ENCODE measurements around the gene CHM. TPM values are rescaled to one million over a fixed set of nuclear protein-coding genes. Genes with fewer than 3 reads are reported as not detected.
A peak's percentile ranks its signal among the peaks of the same experiment; 100 is the strongest.

Gene CHM, protein sequence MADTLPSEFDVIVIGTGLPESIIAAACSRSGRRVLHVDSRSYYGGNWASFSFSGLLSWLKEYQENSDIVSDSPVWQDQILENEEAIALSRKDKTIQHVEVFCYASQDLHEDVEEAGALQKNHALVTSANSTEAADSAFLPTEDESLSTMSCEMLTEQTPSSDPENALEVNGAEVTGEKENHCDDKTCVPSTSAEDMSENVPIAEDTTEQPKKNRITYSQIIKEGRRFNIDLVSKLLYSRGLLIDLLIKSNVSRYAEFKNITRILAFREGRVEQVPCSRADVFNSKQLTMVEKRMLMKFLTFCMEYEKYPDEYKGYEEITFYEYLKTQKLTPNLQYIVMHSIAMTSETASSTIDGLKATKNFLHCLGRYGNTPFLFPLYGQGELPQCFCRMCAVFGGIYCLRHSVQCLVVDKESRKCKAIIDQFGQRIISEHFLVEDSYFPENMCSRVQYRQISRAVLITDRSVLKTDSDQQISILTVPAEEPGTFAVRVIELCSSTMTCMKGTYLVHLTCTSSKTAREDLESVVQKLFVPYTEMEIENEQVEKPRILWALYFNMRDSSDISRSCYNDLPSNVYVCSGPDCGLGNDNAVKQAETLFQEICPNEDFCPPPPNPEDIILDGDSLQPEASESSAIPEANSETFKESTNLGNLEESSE
- 13.1 and 16.3 TPM in 2 replicates for total RNA-seq

- DNase-seq (ENCODE audit: low spot score) = peak; percentile 52
- Mint-ChIP-seq H3K4me3 (ENCODE audit: low read depth) (no peak within 1 kb of the TSS), H3K27ac (no peak within 1 kb of the TSS), H3K27me3 (ENCODE audit: low read depth) (peaks cover 4% of the 10 kb centered on the region), H3K4me1 (ENCODE audit: low read depth) (peaks cover 4% of the 10 kb centered on the region), H3K36me3 (ENCODE audit: low read depth) (peaks cover 10% of the 10 kb centered on the region), H3K9me3 (no peaks in the 10 kb centered on the region)
- intact Hi-C loops (cut with micrococcal nuclease) = no loop called here
These were observed at the start of gene CHM for GRCh38 chrX:86047174-86047935. Gene CHM (minus strand): TSS chrX:86047558. CDS start chrX:86047532, 26 bp downstream.

- no peaks in the 10 kb centered on the region for H3K36me3 Mint-ChIP-seq (ENCODE audit: low read depth)
- no peaks in the 10 kb centered on the region for H3K4me1 Mint-ChIP-seq (ENCODE audit: low read depth)
- intact Hi-C loops (cut with micrococcal nuclease) = no loop called here
- H3K27me3 Mint-ChIP-seq (ENCODE audit: low read depth) = no peaks in the 10 kb centered on the region
- no peak overlapping the region for H3K4me3 Mint-ChIP-seq (ENCODE audit: low read depth)
- peaks cover 4% of the 10 kb centered on the region for H3K9me3 Mint-ChIP-seq
- H3K27ac Mint-ChIP-seq = no peak overlapping the region
- no peak for DNase-seq (ENCODE audit: low spot score)
These were observed 31.3 kb upstream of the CHM start for GRCh38 chrX:86078650-86079049.

GRCh38 chrX:86066998-86067397 lies 19.6 kb upstream of the CHM start:
- no peak for DNase-seq (ENCODE audit: low spot score)
- Mint-ChIP-seq H3K4me1 (ENCODE audit: low read depth) (no peaks in the 10 kb centered on the region), H3K4me3 (ENCODE audit: low read depth) (no peak overlapping the region), H3K9me3 (peaks cover 3% of the 10 kb centered on the region), H3K36me3 (ENCODE audit: low read depth) (no peaks in the 10 kb centered on the region), H3K27me3 (ENCODE audit: low read depth) (no peaks in the 10 kb centered on the region), H3K27ac (no peak overlapping the region)
- intact Hi-C loops (cut with micrococcal nuclease) = no loop called here

DNA sequence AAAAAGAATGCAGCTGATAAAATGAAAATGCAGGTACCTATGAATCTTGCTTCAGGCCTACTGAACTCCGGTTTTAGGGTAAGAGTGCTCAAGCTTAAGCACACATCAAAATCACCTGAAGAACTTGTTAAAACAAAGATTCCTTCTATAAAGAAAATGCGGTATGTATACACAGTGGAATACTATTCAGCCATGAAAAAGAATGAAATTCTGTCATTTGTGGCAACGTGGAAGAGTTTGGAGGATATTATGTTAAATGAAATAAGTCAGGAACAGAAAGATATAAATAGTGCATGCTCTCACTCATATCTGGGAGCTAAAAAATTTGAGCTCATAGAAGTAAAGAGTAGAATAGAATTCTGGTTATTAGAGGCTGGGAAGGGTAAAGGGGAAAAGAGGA lies 14.0 kb upstream of the CHM start:
- DNase-seq (ENCODE audit: low spot score) = no peak
- intact Hi-C loops (cut with micrococcal nuclease) = no loop called here
- no peaks in the 10 kb centered on the region for H3K9me3 Mint-ChIP-seq
- H3K27me3 Mint-ChIP-seq (ENCODE audit: low read depth) = no peaks in the 10 kb centered on the region
- no peak overlapping the region for H3K4me3 Mint-ChIP-seq (ENCODE audit: low read depth)
- no peaks in the 10 kb centered on the region for H3K4me1 Mint-ChIP-seq (ENCODE audit: low read depth)
- no peak overlapping the region for H3K27ac Mint-ChIP-seq
- no peaks in the 10 kb centered on the region for H3K36me3 Mint-ChIP-seq (ENCODE audit: low read depth)

DNA sequence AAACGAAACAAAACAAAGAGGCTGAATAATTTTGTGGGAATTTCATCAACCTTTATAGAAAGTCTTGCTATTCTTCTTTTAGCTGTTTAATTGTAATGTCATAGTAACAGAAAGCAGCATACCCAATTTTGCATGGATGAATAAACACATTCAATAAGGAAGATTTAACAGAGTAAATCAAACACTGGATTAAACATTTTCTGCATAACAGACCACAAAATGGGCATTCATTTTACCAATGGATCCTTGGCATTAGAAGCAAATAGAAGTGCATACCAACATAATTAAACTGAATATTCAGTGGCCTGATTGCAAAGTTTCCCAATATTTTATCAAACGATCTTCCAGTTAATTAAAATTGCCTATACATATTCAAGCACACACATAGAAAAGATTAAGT lies 4.4 kb upstream of the CHM start:
- no peak for DNase-seq (ENCODE audit: low spot score)
- no peaks in the 10 kb centered on the region for H3K4me1 Mint-ChIP-seq (ENCODE audit: low read depth)
- intact Hi-C loops (cut with micrococcal nuclease) = no loop called here
- H3K9me3 Mint-ChIP-seq = no peaks in the 10 kb centered on the region
- peaks cover 4% of the 10 kb centered on the region for H3K27me3 Mint-ChIP-seq (ENCODE audit: low read depth)
- no peaks in the 10 kb centered on the region for H3K36me3 Mint-ChIP-seq (ENCODE audit: low read depth)
- H3K4me3 Mint-ChIP-seq (ENCODE audit: low read depth) = no peak overlapping the region
- no peak overlapping the region for H3K27ac Mint-ChIP-seq

- Mint-ChIP-seq H3K4me3 (ENCODE audit: low read depth) (no peak overlapping the region), H3K9me3 (no peaks in the 10 kb centered on the region), H3K36me3 (ENCODE audit: low read depth) (peaks cover 10% of the 10 kb centered on the region), H3K27ac (no peak overlapping the region), H3K4me1 (ENCODE audit: low read depth) (peaks cover 4% of the 10 kb centered on the region), H3K27me3 (ENCODE audit: low read depth) (peaks cover 4% of the 10 kb centered on the region)
- intact Hi-C loops (cut with micrococcal nuclease) = no loop called here
- DNase-seq (ENCODE audit: low spot score) = no peak
These were observed 550 bp upstream of the CHM start for GRCh38 chrX:86047936-86048280.

- intact Hi-C loops (cut with micrococcal nuclease) = no loop called here
- H3K9me3 Mint-ChIP-seq = no peaks in the 10 kb centered on the region
- H3K36me3 Mint-ChIP-seq (ENCODE audit: low read depth) = peaks cover 17% of the 10 kb centered on the region
- no peak overlapping the region for H3K4me3 Mint-ChIP-seq (ENCODE audit: low read depth)
- no peak overlapping the region for H3K27ac Mint-ChIP-seq
- H3K27me3 Mint-ChIP-seq (ENCODE audit: low read depth) = no peaks in the 10 kb centered on the region
- H3K4me1 Mint-ChIP-seq (ENCODE audit: low read depth) = peaks cover 4% of the 10 kb centered on the region
- no peak for DNase-seq (ENCODE audit: low spot score)
These were observed 3.1 kb downstream of the CHM start for GRCh38 chrX:86044216-86044615.

- Mint-ChIP-seq H3K27me3 (ENCODE audit: low read depth) (no peaks in the 10 kb centered on the region), H3K4me1 (ENCODE audit: low read depth) (no peaks in the 10 kb centered on the region), H3K9me3 (no peaks in the 10 kb centered on the region), H3K27ac (no peak overlapping the region), H3K4me3 (ENCODE audit: low read depth) (no peak overlapping the region), H3K36me3 (ENCODE audit: low read depth) (peaks cover 20% of the 10 kb centered on the region)
- intact Hi-C loops (cut with micrococcal nuclease) = no loop called here
- no peak for DNase-seq (ENCODE audit: low spot score)
These were observed 7.5 kb downstream of the CHM start for GRCh38 chrX:86039625-86040568.

- Mint-ChIP-seq H3K27ac (no peak overlapping the region), H3K27me3 (ENCODE audit: low read depth) (no peaks in the 10 kb centered on the region), H3K4me3 (ENCODE audit: low read depth) (no peak overlapping the region), H3K36me3 (ENCODE audit: low read depth) (peaks cover 12% of the 10 kb centered on the region), H3K9me3 (no peaks in the 10 kb centered on the region), H3K4me1 (ENCODE audit: low read depth) (peaks cover 4% of the 10 kb centered on the region)
- intact Hi-C loops (cut with micrococcal nuclease) = no loop called here
- DNase-seq (ENCODE audit: low spot score) = no peak
These were observed 14.0 kb downstream of the CHM start for GRCh38 chrX:86033385-86033784.

DNA sequence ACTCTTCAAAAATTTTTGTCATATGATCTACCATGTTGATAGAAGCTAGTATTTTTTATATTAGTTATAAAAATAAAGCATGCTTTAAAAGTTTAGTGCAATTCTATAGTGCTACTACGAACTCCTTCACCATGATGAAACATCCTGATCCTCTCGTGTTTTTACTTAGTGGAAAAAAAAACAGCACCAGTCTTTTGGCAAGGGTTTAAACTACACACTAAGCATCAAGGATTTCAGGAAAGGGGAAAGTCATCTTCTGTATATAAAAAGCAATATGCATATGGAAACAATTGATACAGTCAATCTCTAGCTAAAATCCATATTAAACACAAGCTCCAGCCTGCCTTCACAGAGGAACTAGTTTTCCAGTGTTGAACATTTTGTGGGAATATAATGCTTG lies 18.7 kb downstream of the CHM start:
- intact Hi-C loops (cut with micrococcal nuclease) = no loop called here
- no peak overlapping the region for H3K27ac Mint-ChIP-seq
- H3K4me3 Mint-ChIP-seq (ENCODE audit: low read depth) = no peak overlapping the region
- H3K36me3 Mint-ChIP-seq (ENCODE audit: low read depth) = peaks cover 3% of the 10 kb centered on the region
- no peaks in the 10 kb centered on the region for H3K4me1 Mint-ChIP-seq (ENCODE audit: low read depth)
- no peaks in the 10 kb centered on the region for H3K9me3 Mint-ChIP-seq
- DNase-seq (ENCODE audit: low spot score) = no peak
- no peaks in the 10 kb centered on the region for H3K27me3 Mint-ChIP-seq (ENCODE audit: low read depth)

- H3K4me1 Mint-ChIP-seq (ENCODE audit: low read depth) = no peaks in the 10 kb centered on the region
- intact Hi-C loops (cut with micrococcal nuclease) = no loop called here
- no peak overlapping the region for H3K27ac Mint-ChIP-seq
- peaks cover 19% of the 10 kb centered on the region for H3K36me3 Mint-ChIP-seq (ENCODE audit: low read depth)
- H3K27me3 Mint-ChIP-seq (ENCODE audit: low read depth) = no peaks in the 10 kb centered on the region
- DNase-seq (ENCODE audit: low spot score) = no peak
- no peak overlapping the region for H3K4me3 Mint-ChIP-seq (ENCODE audit: low read depth)
- no peaks in the 10 kb centered on the region for H3K9me3 Mint-ChIP-seq
These were observed 23.5 kb downstream of the CHM start for GRCh38 chrX:86023811-86024210.

DNA sequence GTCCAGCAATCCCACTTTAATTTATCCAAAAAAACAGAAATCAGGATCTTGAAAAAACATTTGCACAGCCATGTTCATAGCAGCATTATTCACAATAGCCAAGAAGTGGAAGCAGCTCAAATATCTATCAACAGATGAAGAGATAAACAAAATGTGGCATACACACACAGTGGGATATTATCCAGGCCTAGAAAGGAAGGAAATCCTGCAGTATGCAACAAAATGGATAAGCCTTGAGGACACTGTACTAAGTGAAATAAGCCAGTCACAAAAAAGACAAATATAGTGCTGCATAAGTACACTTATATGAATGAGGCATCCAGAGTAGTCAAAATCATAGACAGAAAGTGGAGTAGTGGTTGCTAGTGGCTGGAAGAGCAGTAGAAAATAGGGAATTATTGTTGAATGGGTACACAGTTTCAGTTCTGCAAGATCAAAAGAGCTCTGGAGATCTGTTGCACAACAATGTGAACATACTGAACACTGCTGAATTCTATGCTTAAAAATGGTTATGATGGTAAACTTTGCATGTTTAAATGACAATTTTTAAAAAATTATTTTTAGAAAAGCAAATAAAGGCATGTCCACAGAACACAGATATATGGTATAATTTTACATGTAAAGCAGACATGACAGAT lies 25.6 kb downstream of the CHM start:
- H3K4me1 Mint-ChIP-seq (ENCODE audit: low read depth) = no peaks in the 10 kb centered on the region
- DNase-seq (ENCODE audit: low spot score) = no peak
- no peak overlapping the region for H3K27ac Mint-ChIP-seq
- H3K36me3 Mint-ChIP-seq (ENCODE audit: low read depth) = peaks cover 30% of the 10 kb centered on the region
- H3K4me3 Mint-ChIP-seq (ENCODE audit: low read depth) = no peak overlapping the region
- no peaks in the 10 kb centered on the region for H3K27me3 Mint-ChIP-seq (ENCODE audit: low read depth)
- intact Hi-C loops (cut with micrococcal nuclease) = no loop called here
- H3K9me3 Mint-ChIP-seq = no peaks in the 10 kb centered on the region

Measured in activated T-helper 2 cell treated with anti-CD3 and anti-CD28 coated beads, Interferon-gamma antibody, Interleukin-2, Interleukin-4, amounts not matched to agents 10 μg/mL and 5 μg/mL and 100 μg/mL, durations not matched to agents 14 hours and 24 hours and 36 hours (primary cell).